DOHH2 (cell line): Measurements from ENCODE around the gene EPB41.

Source experiments
- H3F3A ChIP-seq: fragments of 200-600 bp; sonication (generic), shearing (Covaris generic); 2 replicates; pipeline ENCODE4 v1.6.0; 2016; ENCODE audit warnings: antibody characterized with exemption, mild to moderate bottlenecking; ENCODE audit not compliant: control insufficient read depth, insufficient read depth
- H3K27ac ChIP-seq: fragments of 200-600 bp; sonication (generic); 2 replicates; pipeline ENCODE4 v1.5.1; 2014; ENCODE audit warnings: low read depth, mild to moderate bottlenecking, low read length, moderate library complexity
- H3K27me3 ChIP-seq: fragments of 200-600 bp; sonication (generic); 2 replicates; pipeline ENCODE4 v1.6.1; 2014; ENCODE audit warnings: mild to moderate bottlenecking, low read length, mixed read lengths; ENCODE audit not compliant: control insufficient read depth
- H3K36me3 ChIP-seq: fragments of 200-600 bp; sonication (generic); 2 replicates; pipeline ENCODE4 v1.6.1; 2014; ENCODE audit warnings: mild to moderate bottlenecking, low read length, moderate library complexity, mixed read lengths; ENCODE audit not compliant: control insufficient read depth
- H3K4me1 ChIP-seq: fragments of 200-600 bp; sonication (generic); 2 replicates; pipeline ENCODE4 v1.6.1; 2014; ENCODE audit warnings: mild to moderate bottlenecking, low read length, mixed read lengths; ENCODE audit not compliant: control insufficient read depth
- H3K4me2 ChIP-seq: fragments of 200-600 bp; sonication (generic); 2 replicates; pipeline ENCODE4 v1.6.0; 2014; ENCODE audit warnings: mild to moderate bottlenecking, low read length, moderate library complexity
- H3K4me3 ChIP-seq: fragments of 200-600 bp; sonication (generic); 2 replicates; pipeline ENCODE4 v1.5.1; 2014; ENCODE audit warnings: mild to moderate bottlenecking, low read length, mixed read lengths
- H3K79me2 ChIP-seq: fragments of 200-600 bp; sonication (generic); 2 replicates; pipeline ENCODE4 v1.6.1; 2014; ENCODE audit warnings: mild to moderate bottlenecking, low read length, mixed read lengths; ENCODE audit not compliant: control insufficient read depth
- H3K9me2 ChIP-seq: fragments of 200-600 bp; sonication (generic); replicated peaks from 2 replicates; pipeline ENCODE4 v1.6.1; 2014; ENCODE audit warnings: mild to moderate bottlenecking, low read length, mixed read lengths; ENCODE audit not compliant: control insufficient read depth
- H3K9me3 ChIP-seq: fragments of 200-600 bp; sonication (generic); 2 replicates; pipeline ENCODE4 v1.6.1; 2014; ENCODE audit warnings: antibody characterized with exemption, low read length, mixed read lengths; ENCODE audit not compliant: control insufficient read depth, insufficient read depth
- H4K20me1 ChIP-seq: fragments of 200-600 bp; sonication (generic); 2 replicates; pipeline ENCODE4 v1.6.0; 2014; ENCODE audit warnings: low read depth, mild to moderate bottlenecking, antibody characterized with exemption, low read length, moderate library complexity; ENCODE audit not compliant: control insufficient read depth, insufficient read depth
- CTCF ChIP-seq: fragments of 200-600 bp; sonication (generic); IDR thresholded peaks from one replicate; pipeline ENCODE4 v1.5.1; 2014; ENCODE audit warnings: antibody characterized with exemption, mild to moderate bottlenecking, low read depth, low read length; ENCODE audit not compliant: poor library complexity, severe bottlenecking
- EZH2phosphoT487 ChIP-seq: fragments of 200-600 bp; sonication (generic); IDR thresholded peaks from 2 replicates; pipeline ENCODE4 v1.6.1; 2017; ENCODE audit warnings: borderline replicate concordance, mild to moderate bottlenecking, antibody characterized with exemption, low read length, moderate library complexity, mixed read lengths

Gene EPB41

GRCh38 chr1:29002792-29003191 is 88.4 kb downstream of the EPB41 start:
- no peaks in the 10 kb centered on the region for H3K9me3 ChIP-seq
- H3K27me3 ChIP-seq: no peaks in the 10 kb centered on the region
- no peak overlapping the region for H3K27ac ChIP-seq
- H3F3A ChIP-seq: no peaks in the 10 kb centered on the region
- TF ChIP-seq EZH2phosphoT487: no peak
- TF ChIP-seq CTCF: no peak
- H3K79me2 ChIP-seq: no peaks in the 10 kb centered on the region
- H4K20me1 ChIP-seq: peaks cover 4% of the 10 kb centered on the region; the same call in 1 of the 2 replicates
- no peak overlapping the region for H3K4me3 ChIP-seq
- H3K4me2 ChIP-seq: no peak overlapping the region
- no peaks in the 10 kb centered on the region for H3K4me1 ChIP-seq
- H3K36me3 ChIP-seq: no peaks in the 10 kb centered on the region; the same call in 1 of the 2 replicates
- H3K9me2 ChIP-seq: no peaks in the 10 kb centered on the region

- H3K27me3 ChIP-seq: no peaks in the 10 kb centered on the region
- H3K27ac ChIP-seq: no peak overlapping the region
- TF ChIP-seq CTCF: no peak
- TF ChIP-seq EZH2phosphoT487: no peak
- H3K4me1 ChIP-seq: no peaks in the 10 kb centered on the region
- H3K4me2 ChIP-seq: no peak overlapping the region
- no peaks in the 10 kb centered on the region for H3K9me2 ChIP-seq
- H3F3A ChIP-seq: no peaks in the 10 kb centered on the region
- H3K9me3 ChIP-seq: no peaks in the 10 kb centered on the region
- H3K79me2 ChIP-seq: no peaks in the 10 kb centered on the region
- H3K36me3 ChIP-seq: no peaks in the 10 kb centered on the region; the same call in 1 of the 2 replicates
- no peak overlapping the region for H3K4me3 ChIP-seq
- peaks cover 4% of the 10 kb centered on the region; the same call in 1 of the 2 replicates for H4K20me1 ChIP-seq
These were observed 89.9 kb downstream of the EPB41 start for GRCh38 chr1:29004288-29004687.

- Histone ChIP-seq H3K4me1 (no peaks in the 10 kb centered on the region), H3K4me2 (no peak overlapping the region), H3K79me2 (no peaks in the 10 kb centered on the region), H3K9me2 (no peaks in the 10 kb centered on the region), H3K27me3 (no peaks in the 10 kb centered on the region), H4K20me1 (peaks cover 4% of the 10 kb centered on the region; the same call in 1 of the 2 replicates), H3K4me3 (no peak overlapping the region), H3K27ac (no peak overlapping the region), H3K36me3 (no peaks in the 10 kb centered on the region; the same call in 1 of the 2 replicates), H3F3A (no peaks in the 10 kb centered on the region), H3K9me3 (no peaks in the 10 kb centered on the region)
- no peak for TF ChIP-seq EZH2phosphoT487
- no peak for TF ChIP-seq CTCF
These were observed 90.4 kb downstream of the EPB41 start for GRCh38 chr1:29004798-29005197.
